ENCODE results near the gene ARL17B.
"Not testable (repeated sequence)": the region's sequence is repeated elsewhere in the genome, so short reads cannot be mapped to it uniquely, and the experiment has no call there.

The ARL17B gene

DNA sequence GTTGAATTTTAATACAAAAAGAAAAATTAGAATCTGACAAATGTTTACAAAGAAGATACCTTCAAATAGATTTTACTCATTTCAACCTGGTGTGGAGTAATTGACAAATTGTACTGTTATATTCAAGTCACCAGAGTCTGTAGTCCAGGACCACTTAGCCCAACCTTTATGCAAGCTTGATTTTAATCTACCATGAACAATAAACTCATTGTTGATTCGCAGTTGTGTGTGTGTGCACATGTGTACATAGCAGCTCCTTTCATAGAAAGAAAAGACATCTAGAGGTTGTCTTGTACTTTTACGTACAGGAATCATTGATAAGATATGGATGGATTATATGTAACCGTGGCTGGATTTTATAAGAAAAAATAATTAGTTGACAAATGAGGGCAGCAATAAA, 87.3 kb downstream of the ARL17B start:
- no peak for DNase-seq (ENCODE audit: low read depth, low spot score)
- no peak for TF ChIP-seq POLR2AphosphoS5 (IDR thresholded peaks at IDR 0.05; ENCODE audit: borderline replicate concordance, low read depth, low read length)
- TF ChIP-seq FOXP2 (optimal IDR thresholded peaks at IDR 0.05; ENCODE audit: control extremely low read depth, extremely low read length, insufficient read depth): no peak
- no peak for TF ChIP-seq EZH2 (IDR thresholded peaks at IDR 0.05)
- no peak overlapping the region for H3K4me3 ChIP-seq
- H3K27ac ChIP-seq: no peak overlapping the region
- H3K9me3 ChIP-seq (ENCODE audit: low read depth, low read length): no peaks in the 10 kb centered on the region
- H3K36me3 ChIP-seq (ENCODE audit: insufficient read depth, low read length): no peaks in the 10 kb centered on the region
- no peak overlapping the region for H3K9ac ChIP-seq (ENCODE audit: insufficient read length)

GRCh38 chr17:46273541-46274236, 87.9 kb downstream of the ARL17B start:
- DNase-seq (ENCODE audit: low read depth, low spot score): no peak
- H3K9ac ChIP-seq (ENCODE audit: insufficient read length): no peak overlapping the region
- H3K36me3 ChIP-seq (ENCODE audit: insufficient read depth, low read length): no peaks in the 10 kb centered on the region
- no peaks in the 10 kb centered on the region for H3K9me3 ChIP-seq (ENCODE audit: low read depth, low read length)
- no peak overlapping the region for H3K4me3 ChIP-seq
- TF ChIP-seq FOXP2 (optimal IDR thresholded peaks at IDR 0.05; ENCODE audit: control extremely low read depth, extremely low read length, insufficient read depth) (no peak), EZH2 (IDR thresholded peaks at IDR 0.05) (no peak), POLR2AphosphoS5 (IDR thresholded peaks at IDR 0.05; ENCODE audit: borderline replicate concordance, low read depth, low read length) (no peak)
- no peak overlapping the region for H3K27ac ChIP-seq

DNA sequence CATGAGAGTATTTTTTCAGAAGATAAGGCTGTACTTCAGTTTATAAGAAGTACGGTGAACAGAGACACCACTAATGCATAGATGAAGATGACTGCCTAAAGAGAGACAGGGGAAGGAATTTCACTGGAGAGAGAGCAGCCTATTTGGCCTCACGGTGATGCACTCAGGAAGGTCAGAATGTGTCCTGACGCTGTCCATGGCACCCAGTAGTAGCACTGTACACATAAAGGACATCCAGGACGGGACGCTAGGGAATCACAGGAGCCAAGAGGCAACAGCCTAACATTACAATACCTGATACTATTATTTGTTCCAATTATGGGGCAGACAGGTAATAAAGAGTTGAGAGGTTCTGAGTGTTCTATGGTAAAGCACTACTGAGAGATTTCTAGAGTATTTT, 91.5 kb downstream of the ARL17B start:
- no peak overlapping the region for H3K4me3 ChIP-seq
- no peak for DNase-seq (ENCODE audit: low read depth, low spot score)
- no peaks in the 10 kb centered on the region for H3K9me3 ChIP-seq (ENCODE audit: low read depth, low read length)
- H3K27ac ChIP-seq: no peak overlapping the region
- no peak overlapping the region for H3K9ac ChIP-seq (ENCODE audit: insufficient read length)
- no peak for TF ChIP-seq FOXP2 (optimal IDR thresholded peaks at IDR 0.05; ENCODE audit: control extremely low read depth, extremely low read length, insufficient read depth)
- TF ChIP-seq POLR2AphosphoS5 (IDR thresholded peaks at IDR 0.05; ENCODE audit: borderline replicate concordance, low read depth, low read length): no peak
- TF ChIP-seq EZH2 (IDR thresholded peaks at IDR 0.05): no peak
- H3K36me3 ChIP-seq (ENCODE audit: insufficient read depth, low read length): no peaks in the 10 kb centered on the region

- TF ChIP-seq EZH2 (IDR thresholded peaks at IDR 0.05) (no peak), FOXP2 (optimal IDR thresholded peaks at IDR 0.05; ENCODE audit: control extremely low read depth, extremely low read length, insufficient read depth) (no peak), POLR2AphosphoS5 (IDR thresholded peaks at IDR 0.05; ENCODE audit: borderline replicate concordance, low read depth, low read length) (peak; percentile 63)
- H3K9me3 ChIP-seq (ENCODE audit: low read depth, low read length): no peaks in the 10 kb centered on the region
- H3K27ac ChIP-seq: peak overlapping the region; percentile 6; the same call in 1 of the 2 replicates
- peak overlapping the region; percentile 77 for H3K9ac ChIP-seq (ENCODE audit: insufficient read length)
- peak overlapping the region; percentile 78 for H3K4me3 ChIP-seq
- no peak for DNase-seq (ENCODE audit: low read depth, low spot score)
- H3K36me3 ChIP-seq (ENCODE audit: insufficient read depth, low read length): no peaks in the 10 kb centered on the region
These were observed 94.7 kb downstream of the ARL17B start for GRCh38 chr17:46266656-46267544.

DNA sequence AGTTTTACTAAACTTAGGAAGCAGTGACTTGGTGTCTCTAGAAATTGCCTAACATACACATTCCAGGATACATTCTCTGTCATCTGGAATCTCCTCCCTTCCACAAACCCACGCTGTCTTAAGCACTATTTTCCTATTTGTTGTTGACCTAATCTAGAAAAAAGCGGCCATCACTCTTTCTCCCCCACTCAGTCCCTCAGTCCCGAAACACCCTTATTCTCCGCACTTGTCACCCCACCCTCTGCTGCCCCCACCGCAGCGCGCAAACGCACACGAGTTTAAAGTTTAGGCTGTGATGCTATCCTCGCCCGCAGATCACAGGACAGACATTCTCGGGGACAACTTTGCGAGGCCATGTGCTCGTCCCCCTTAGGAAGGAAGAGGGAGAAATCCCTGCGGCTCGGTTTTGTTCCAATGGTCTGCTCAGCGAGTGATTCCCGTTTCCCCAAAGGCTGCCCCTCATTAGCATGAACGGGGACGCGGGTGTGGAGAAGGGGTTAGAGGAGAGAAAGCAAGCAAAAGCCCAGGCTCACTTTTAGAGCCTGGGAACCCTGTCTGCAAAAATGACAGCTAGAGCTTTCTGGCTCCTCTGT, 95.4 kb downstream of the ARL17B start:
- peak overlapping the region; percentile 78 for H3K4me3 ChIP-seq
- not testable (repeated sequence) for H3K36me3 ChIP-seq (ENCODE audit: insufficient read depth, low read length); H3K27ac ChIP-seq; DNase-seq (ENCODE audit: low read depth, low spot score); H3K9me3 ChIP-seq (ENCODE audit: low read depth, low read length)
- H3K9ac ChIP-seq (ENCODE audit: insufficient read length): peak overlapping the region; percentile 77

GRCh38 chr17:46264456-46265198, 96.9 kb downstream of the ARL17B start:
- Histone ChIP-seq H3K9me3 (ENCODE audit: low read depth, low read length) (no peaks in the 10 kb centered on the region), H3K36me3 (ENCODE audit: insufficient read depth, low read length) (no peaks in the 10 kb centered on the region), H3K27ac (peak overlapping the region; percentile 6; the same call in 1 of the 2 replicates), H3K9ac (ENCODE audit: insufficient read length) (no peak overlapping the region), H3K4me3 (0 out of 2 replicates have a peak overlapping the region, but pooled peaks have one; percentile 3)
- no peak for DNase-seq (ENCODE audit: low read depth, low spot score)
- TF ChIP-seq EZH2 (IDR thresholded peaks at IDR 0.05) (no peak), POLR2AphosphoS5 (IDR thresholded peaks at IDR 0.05; ENCODE audit: borderline replicate concordance, low read depth, low read length) (no peak), FOXP2 (optimal IDR thresholded peaks at IDR 0.05; ENCODE audit: control extremely low read depth, extremely low read length, insufficient read depth) (no peak)

GRCh38 chr17:46262271-46262670, 99.3 kb downstream of the ARL17B start:
- Histone ChIP-seq H3K4me3 (no peak overlapping the region), H3K9ac (ENCODE audit: insufficient read length) (no peak overlapping the region), H3K9me3 (ENCODE audit: low read depth, low read length) (no peaks in the 10 kb centered on the region), H3K27ac (no peak overlapping the region), H3K36me3 (ENCODE audit: insufficient read depth, low read length) (no peaks in the 10 kb centered on the region)
- TF ChIP-seq POLR2AphosphoS5 (IDR thresholded peaks at IDR 0.05; ENCODE audit: borderline replicate concordance, low read depth, low read length): no peak
- TF ChIP-seq FOXP2 (optimal IDR thresholded peaks at IDR 0.05; ENCODE audit: control extremely low read depth, extremely low read length, insufficient read depth): no peak
- no peak for TF ChIP-seq EZH2 (IDR thresholded peaks at IDR 0.05)
- DNase-seq (ENCODE audit: low read depth, low spot score): no peak

DNA sequence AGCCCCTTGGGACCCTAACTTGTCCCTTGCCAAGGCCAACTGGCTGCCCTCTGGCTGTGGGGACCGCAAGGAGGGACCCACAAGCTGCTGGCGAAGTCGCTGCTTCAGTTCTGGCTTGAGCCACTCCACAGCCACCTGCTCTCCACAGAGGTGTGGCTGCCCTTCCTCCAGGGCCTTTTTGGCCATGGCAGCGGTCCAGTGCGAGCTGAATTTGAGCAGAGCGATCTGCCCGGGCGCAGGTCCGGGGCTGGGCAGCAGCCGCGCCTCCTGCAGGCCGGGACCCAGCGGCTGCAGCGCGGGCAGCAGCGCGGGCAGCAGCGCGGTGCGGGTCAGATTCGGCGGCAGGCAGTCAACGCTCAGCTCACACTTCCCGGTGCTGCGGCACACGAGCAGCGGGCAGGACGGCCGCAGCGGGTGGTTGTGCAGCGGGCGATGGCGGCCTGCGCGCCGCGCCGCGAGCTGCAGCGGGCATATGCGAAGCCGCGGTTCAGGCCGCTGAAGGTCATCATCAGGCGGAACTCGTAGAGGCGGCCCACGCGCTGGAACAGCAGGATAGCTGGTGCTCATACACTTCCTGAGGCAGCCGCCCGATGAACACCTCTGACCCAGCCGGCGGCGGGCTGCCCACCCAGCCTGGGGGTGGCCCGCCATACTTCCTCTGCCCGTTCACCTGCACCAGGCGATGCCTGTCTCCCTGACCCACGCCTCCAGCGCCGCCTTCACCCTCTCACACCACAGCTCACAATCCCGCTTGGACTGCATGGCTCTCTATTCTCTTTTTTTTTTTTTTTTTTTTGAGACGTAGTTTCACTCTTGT, 101.5 kb downstream of the ARL17B start:
- not testable (repeated sequence) for H3K27ac ChIP-seq; DNase-seq (ENCODE audit: low read depth, low spot score); H3K9ac ChIP-seq (ENCODE audit: insufficient read length); H3K36me3 ChIP-seq (ENCODE audit: insufficient read depth, low read length); H3K9me3 ChIP-seq (ENCODE audit: low read depth, low read length); H3K4me3 ChIP-seq

DNA sequence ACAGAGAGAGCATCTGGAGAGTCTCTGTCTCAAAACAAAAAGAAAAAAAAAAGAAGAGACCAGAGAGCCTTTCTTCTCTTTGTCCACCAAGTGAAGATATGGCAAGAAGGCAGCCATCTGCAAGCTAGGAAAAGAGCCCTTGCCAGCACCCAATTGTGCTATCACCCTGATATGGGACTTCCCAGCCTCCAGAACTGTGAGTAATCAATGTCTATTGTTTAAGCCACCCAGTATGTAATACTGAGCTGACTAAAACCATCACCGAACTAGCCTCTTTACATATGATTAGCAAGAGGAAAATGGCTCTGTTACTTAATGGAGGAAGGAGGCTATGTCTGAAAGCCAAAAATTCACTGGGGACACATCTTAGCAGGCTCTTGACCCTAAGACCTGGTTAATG, 105.2 kb downstream of the ARL17B start:
- H3K4me3 ChIP-seq; H3K9ac ChIP-seq (ENCODE audit: insufficient read length); DNase-seq (ENCODE audit: low read depth, low spot score); H3K27ac ChIP-seq; H3K9me3 ChIP-seq (ENCODE audit: low read depth, low read length); H3K36me3 ChIP-seq (ENCODE audit: insufficient read depth, low read length): not testable (repeated sequence)

- DNase-seq (ENCODE audit: low read depth, low spot score); H3K4me3 ChIP-seq; H3K9ac ChIP-seq (ENCODE audit: insufficient read length); H3K27ac ChIP-seq; H3K36me3 ChIP-seq (ENCODE audit: insufficient read depth, low read length); H3K9me3 ChIP-seq (ENCODE audit: low read depth, low read length): not testable (repeated sequence)
These were observed 107.4 kb downstream of the ARL17B start for GRCh38 chr17:46254215-46254614.

GRCh38 chr17:46253722-46254121, 107.8 kb downstream of the ARL17B start:
- not testable (repeated sequence) for DNase-seq (ENCODE audit: low read depth, low spot score); H3K9ac ChIP-seq (ENCODE audit: insufficient read length); H3K27ac ChIP-seq; H3K36me3 ChIP-seq (ENCODE audit: insufficient read depth, low read length); H3K9me3 ChIP-seq (ENCODE audit: low read depth, low read length); H3K4me3 ChIP-seq

Data from SK-N-MC (cell line).